Activated CD4-positive, CD25-positive, alpha-beta regulatory T cell treated with anti-CD3 and anti-CD28 coated beads, Interleukin-2, amount 50 U/mL, for 16 hours (primary cell): ENCODE measurements around the gene TGM1.
A peak's percentile ranks its signal among the peaks of the same experiment; 100 is the strongest.

Experiments used
- DNase-seq: peaks from one replicate; pipeline ENCODE4 v3.0.0-alpha.2; 2020; ENCODE audit warnings: low read depth, low spot score

TGM1 gene

GRCh38 chr14:24262821-24263733, at the start of gene TGM1:
TSS of gene TGM1 (minus strand) at chr14:24263177. CDS start at chr14:24262352, 825 bp downstream.
- no peak for DNase-seq

GRCh38 chr14:24311837-24312615, 49.0 kb upstream of the TGM1 start:
- DNase-seq: no peak

DNA sequence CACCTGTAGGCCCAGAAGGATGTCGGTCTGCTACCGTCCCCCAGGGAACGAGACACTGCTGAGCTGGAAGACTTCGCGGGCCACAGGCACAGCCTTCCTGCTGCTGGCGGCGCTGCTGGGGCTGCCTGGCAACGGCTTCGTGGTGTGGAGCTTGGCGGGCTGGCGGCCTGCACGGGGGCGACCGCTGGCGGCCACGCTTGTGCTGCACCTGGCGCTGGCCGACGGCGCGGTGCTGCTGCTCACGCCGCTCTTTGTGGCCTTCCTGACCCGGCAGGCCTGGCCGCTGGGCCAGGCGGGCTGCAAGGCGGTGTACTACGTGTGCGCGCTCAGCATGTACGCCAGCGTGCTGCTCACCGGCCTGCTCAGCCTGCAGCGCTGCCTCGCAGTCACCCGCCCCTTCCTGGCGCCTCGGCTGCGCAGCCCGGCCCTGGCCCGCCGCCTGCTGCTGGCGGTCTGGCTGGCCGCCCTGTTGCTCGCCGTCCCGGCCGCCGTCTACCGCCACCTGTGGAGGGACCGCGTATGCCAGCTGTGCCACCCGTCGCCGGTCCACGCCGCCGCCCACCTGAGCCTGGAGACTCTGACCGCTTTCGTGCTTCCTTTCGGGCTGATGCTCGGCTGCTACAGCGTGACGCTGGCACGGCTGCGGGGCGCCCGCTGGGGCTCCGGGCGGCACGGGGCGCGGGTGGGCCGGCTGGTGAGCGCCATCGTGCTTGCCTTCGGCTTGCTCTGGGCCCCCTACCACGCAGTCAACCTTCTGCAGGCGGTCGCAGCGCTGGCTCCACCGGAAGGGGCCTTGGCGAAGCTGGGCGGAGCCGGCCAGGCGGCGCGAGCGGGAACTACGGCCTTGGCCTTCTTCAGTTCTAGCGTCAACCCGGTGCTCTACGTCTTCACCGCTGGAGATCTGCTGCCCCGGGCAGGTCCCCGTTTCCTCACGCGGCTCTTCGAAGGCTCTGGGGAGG, 47.9 kb upstream of the TGM1 start, which contains the start of gene LTB4R:
Gene LTB4R, plus strand, starts transcription at position 857 of the 959 bp plus-strand sequence. CDS start 4,150 bp downstream, outside the sequence.
- DNase-seq: peak; percentile 30

- no peak for DNase-seq
These were observed 47.3 kb upstream of the TGM1 start for GRCh38 chr14:24310265-24310645.

DNA sequence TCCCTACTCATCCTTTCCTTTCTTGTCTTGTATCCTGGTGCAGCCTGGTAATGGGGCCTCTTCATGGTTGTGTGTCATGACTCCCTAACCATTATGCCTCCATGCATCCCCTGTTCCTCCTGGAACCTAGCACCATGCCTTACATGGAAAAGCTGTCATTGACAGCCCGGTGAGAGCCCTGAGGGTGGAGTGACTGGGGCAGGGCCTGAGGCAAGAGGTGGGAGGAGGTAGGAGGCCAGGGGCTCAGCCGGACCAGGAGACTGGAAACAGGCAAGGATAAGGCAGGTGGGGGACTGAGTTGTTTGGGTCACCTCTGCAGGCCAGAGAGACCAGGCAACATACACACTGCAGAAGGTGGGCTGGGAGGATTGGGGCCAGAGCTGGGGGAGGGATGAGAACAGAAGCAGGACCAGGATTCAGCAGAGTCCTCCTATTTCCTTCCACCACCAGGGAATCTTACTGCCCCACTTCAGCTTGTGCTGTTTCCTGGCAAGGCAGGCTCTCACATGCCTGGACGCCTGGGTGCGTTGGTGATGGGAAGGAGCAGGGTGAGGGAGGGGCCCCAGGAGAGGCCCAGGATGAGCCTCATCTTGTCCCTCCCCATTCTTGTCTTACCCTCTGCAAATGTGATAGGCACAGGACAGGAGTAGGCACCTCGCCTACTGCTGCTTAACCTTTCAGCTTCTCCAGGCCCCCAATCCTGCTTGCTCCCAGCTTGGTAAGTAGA, 46.7 kb upstream of the TGM1 start, which contains the start of gene LTB4R2:
Gene LTB4R2, plus strand, starts transcription at position 603 of the 727 bp plus-strand sequence. CDS start 525 bp downstream, outside the sequence.
- DNase-seq: no peak

DNA sequence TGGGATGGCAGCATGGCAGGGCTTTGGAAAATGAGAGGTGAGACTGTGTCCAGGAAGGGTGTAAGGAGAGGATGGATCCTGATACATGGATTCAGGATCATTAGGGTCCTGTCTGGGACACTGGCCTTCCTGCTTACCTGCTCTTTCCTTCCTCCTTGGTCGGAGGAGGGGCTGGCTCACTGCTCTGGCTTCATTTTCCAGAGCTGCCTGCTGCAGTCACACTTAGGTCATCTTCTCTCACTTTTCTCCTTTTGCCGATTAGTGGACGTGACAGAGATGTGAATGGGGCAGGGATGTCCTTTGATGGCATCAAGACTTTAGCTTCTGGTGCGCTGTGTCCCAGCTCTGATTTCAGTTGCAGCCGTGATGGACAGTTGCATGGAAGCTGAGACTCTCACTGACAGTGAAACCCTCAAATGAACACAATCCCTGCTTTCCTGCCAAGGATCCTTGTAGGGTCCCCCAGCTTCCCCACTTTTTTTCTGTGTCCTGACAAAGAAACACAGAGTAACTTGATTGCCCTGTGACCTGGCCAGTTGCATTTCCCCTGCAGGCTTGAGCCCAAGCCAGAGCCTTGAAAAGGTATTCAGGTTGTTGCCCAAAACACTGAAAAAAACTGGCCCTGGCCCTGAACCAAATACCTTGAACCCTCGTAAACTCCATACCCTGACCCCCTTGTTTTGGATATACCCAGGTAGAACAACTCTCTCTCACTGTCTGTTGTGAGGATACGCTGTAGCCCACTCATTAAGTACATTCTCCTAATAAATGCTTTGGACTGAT, 45.6 kb upstream of the TGM1 start:
- DNase-seq: no peak

DNA sequence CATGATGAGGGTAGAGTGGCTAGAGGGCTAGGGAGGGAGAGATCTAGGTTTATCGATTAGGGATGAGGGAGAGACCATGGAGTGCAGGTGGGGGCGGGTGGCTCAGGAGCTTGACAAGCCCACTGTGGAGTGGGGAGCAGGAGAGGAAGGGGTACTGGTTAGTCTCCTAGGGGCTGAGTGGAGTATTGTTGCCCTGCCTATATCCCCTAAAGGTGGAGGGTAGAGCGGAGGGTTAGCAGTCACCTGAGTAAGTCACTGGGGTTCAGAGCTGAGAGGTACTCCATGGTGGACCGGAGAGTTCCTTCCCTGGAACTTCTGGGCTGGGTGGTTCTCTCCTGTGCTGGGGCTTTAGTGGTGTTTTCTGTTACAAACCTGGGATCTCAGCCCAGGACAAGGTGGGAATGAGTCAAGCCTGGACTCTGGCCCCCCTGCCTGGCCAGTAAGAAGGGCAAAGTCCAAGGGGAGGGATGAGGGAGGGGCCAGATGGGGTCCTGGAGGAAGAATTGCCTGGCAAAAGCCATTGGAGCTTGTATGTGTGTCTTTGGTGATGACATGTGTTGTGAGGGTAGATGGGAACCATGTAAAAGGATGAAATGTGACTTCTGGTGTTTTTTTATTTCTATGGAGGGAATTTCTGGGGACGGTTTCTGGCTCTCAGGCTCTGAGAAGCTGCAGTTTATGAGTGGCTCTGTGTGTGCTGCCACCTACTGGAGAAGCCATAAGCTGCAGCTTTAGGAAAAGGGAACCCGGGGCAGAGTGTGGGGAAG, 44.8 kb upstream of the TGM1 start, which contains the start of gene CIDEB:
Gene CIDEB, minus strand, starts transcription at position 403 of the 767 bp plus-strand sequence. Its CDS starts 119 bp downstream, at position 284.
- peak; percentile 33 for DNase-seq

GRCh38 chr14:24307156-24307574, 44.2 kb upstream of the TGM1 start:
- DNase-seq: no peak

GRCh38 chr14:24304019-24304387, 41.0 kb upstream of the TGM1 start:
- no peak for DNase-seq

DNA sequence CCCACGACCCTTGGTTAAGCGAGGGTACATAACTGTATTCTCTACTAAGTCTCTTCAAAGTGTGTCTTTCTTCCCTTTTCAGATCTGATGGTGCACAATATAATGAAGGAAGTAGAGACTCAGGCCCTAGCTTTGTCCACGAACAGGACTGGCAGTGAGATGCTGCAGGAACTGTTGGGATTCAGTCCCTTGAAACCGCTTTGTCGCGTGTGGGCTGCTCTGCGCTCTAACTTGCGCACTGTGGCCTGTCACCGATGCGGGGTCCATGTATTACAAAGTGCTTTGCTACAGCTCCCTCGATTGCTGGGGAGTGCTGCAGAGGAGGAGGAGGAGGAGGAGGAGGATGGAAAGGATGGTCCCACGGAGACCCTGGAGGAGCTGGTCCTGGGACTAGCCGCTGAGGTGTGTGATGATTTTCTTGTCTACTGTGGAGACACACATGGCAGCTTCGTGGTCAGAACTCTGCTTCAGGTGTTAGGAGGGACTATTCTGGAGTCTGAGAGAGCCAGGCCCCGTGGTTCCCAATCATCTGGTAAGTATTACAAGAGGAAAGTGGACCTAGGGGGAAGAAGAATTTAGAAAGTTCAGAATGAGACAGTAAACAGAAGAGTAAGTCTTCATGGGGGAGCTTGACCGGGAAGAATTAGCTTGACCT, 37.5 kb upstream of the TGM1 start:
- DNase-seq: no peak

DNA sequence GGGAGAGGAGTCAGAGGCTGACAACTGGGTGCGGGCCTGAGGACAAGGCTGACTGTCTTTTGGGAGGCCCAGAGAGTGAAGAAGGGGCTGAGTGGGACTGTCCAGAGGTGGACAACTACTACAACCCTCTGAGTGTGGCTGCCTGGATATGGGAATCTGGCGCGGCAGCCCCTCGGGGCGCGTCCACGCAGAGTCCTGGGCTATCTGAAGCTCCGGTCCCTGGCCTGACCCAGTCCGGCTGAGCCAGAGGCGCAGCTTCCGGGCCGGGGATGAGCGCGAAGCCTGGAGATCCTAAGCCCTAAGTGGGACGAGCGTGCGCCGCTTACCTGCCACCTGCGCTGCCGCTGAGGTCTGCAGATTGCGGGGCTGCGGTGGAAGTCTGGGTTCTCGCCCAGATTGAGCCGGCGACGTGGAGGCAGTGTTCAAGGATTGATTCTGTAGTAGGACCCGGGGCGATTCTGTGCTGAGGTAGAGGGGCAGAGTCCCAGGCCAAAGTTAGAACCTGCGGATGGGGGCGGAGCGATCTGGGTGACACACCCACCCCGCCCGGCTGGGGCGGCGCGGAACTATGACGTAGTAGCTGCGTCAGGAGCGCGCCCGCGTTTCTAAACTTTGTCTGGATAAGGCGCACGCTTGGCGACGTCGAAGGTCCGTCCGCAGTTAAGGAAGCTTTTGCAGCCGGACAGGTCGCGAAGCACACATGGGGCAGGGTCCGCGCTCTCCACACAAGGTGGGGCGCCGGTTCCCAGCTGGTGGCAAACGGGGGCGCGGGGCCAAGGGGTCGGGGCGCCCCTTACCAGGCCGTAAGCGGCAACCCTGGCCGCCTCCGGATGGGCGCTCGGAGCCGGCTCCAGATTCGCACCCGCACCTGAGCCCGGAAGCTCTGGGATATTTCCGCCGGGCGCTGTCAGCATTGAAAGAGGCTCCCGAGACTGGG, 36.5 kb upstream of the TGM1 start, which contains the start of the genes DHRS1 and NOP9:
Gene DHRS1, minus strand, starts transcription at position 526 of the 937 bp plus-strand sequence. CDS start 674 bp downstream, outside the sequence.
Gene NOP9, plus strand, starts transcription at position 596 of the 937 bp plus-strand sequence. Its CDS starts 105 bp downstream, at position 701.
- DNase-seq: peak; percentile 87

GRCh38 chr14:24298892-24299254, 35.9 kb upstream of the TGM1 start:
- DNase-seq: no peak

GRCh38 chr14:24297190-24297964, 34.4 kb upstream of the TGM1 start:
- DNase-seq: no peak

- peak; percentile 53 for DNase-seq
These were observed 33.6 kb upstream of the TGM1 start for GRCh38 chr14:24296341-24297157.

DNA sequence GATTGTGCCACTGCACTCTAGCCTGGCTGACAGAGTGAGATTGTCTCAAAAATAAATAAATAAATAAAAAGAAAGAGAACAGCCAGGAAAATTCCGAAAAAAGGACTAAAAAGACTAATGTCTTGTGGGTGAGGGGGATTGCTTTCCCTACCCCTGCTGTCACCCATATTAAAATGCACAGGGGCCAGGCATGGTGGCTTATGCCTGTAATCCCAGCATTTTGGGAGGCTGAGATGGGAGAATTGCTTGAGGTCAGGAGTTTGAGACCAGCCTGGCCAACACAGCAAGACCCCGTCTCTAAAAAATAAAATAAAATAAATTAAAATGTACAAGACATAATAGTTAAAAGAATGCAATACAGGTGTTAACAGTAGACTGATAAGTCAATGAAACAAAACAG, 30.5 kb upstream of the TGM1 start:
- no peak for DNase-seq
